GM12891 (cell line): ENCODE data around the gene APBA3.

ENCODE experiments used
- POLR2A ChIP-seq: IDR thresholded peaks from 2 replicates; pipeline ENCODE4 v1.6.1; 2011; ENCODE audit warnings: low read depth, low read length, control low read depth
- POLR2AphosphoS5 ChIP-seq: IDR thresholded peaks from 2 replicates; pipeline ENCODE4 v1.6.1; 2011; ENCODE audit warnings: low read depth, low read length, control low read depth
- TAF1 ChIP-seq: IDR thresholded peaks from 2 replicates; pipeline ENCODE4 v1.6.1; 2011; ENCODE audit warnings: low read depth, low read length, control low read depth

GRCh38 chr19:3798137-3798536, 36.6 kb upstream of the APBA3 start:
- no peak for TF ChIP-seq POLR2AphosphoS5
- no peak for TF ChIP-seq TAF1
- TF ChIP-seq POLR2A = no peak
